Measurements from ENCODE around the gene TGFBR3. TPM values are rescaled to one million over a fixed set of nuclear protein-coding genes. Genes with fewer than 3 reads are reported as not detected.

The TGFBR3 gene
- total and polyA plus RNA-seq, 10 donors: 5.2 to 254 (median 166) TPM

DNA sequence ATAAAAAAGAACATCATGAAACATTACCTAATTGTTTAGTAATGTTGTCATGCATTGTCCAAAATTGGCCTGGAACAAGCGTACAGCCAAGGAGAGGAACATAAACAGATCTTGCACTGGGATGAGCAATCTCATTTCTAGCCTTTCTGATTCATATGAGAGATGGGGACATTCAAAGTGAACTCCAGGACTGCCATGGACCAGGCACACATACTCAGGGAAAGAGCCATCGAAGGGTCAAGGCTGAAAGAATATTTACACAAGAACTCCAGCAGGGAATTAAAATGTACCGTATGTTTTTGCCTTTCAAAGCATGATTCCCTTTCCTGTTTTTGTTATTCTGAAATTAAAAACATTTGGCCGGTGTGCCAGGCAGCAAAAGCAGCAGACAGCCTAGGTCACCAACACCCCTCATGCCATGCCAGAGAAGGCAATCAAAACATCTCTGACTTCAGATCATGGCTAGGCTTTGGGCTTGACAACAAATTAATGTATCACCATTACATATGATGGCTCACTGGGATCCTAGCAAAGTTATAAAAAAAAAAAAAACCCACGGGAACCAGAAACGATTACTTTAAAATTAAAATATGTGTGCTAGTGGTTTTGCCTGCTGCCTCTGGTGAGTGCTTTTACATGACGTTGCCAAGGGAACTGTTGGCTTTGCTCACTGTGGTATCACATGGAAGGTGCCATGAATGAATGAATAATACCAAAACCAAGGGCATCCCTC, 159.8 kb downstream of the TGFBR3 start:
- no peak overlapping the region for H3K4me3 ChIP-seq
- no peak for DNase-seq
- H3K27ac ChIP-seq: peak overlapping the region in 7 of 8 donors; percentile 3 to 60 (median 17)
- H3K4me1 ChIP-seq: peaks cover 2 to 29% (median 12%) of the 10 kb centered on the region in 6 donors
- no peaks in the 10 kb centered on the region for H3K27me3 ChIP-seq (replicated peaks in 1 of 7)
- 61 to 80% (median 71%) methylated on average over 7 of the region's 7 CpGs for WGBS, 5 donors
- intact Hi-C loops (cut with DNase I; ENCODE audit: low total_unique reads): no loop called here
- H3K9me3 ChIP-seq: no peaks in the 10 kb centered on the region
- H3K36me3 ChIP-seq: peaks cover 0 to 54% (median 14%) of the 10 kb centered on the region in 6 donors
- peak in 1 of 3 donors; percentile 64 for TF ChIP-seq POLR2AphosphoS5 (IDR thresholded peaks at IDR 0.05)
- no peak for TF ChIP-seq POLR2A (IDR thresholded peaks at IDR 0.05)

DNA sequence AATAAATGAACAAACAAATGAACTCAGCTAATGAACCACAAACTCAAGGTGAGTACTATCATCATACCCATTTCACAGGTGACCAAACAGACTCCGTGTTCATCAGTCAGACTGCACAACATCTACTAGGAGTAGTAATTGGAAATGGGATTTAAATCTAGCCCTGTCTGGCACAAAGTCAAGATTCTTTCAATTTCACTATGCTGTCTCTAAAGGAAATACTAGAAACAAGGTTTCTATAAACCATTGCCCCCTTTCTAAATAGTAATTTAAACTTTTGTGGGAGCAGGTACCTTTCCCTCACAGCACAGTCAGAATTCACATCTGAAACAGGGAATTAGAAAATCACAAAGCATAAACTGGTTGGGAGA, 160.3 kb downstream of the TGFBR3 start:
- H3K9me3 ChIP-seq: no peaks in the 10 kb centered on the region
- WGBS, 5 donors: 55 to 95% (median 59%) methylated on average over 1 of the region's 1 CpG
- DNase-seq: no peak
- intact Hi-C loops (cut with DNase I; ENCODE audit: low total_unique reads): no loop called here
- no peak overlapping the region for H3K4me3 ChIP-seq
- TF ChIP-seq, protein P1, sequence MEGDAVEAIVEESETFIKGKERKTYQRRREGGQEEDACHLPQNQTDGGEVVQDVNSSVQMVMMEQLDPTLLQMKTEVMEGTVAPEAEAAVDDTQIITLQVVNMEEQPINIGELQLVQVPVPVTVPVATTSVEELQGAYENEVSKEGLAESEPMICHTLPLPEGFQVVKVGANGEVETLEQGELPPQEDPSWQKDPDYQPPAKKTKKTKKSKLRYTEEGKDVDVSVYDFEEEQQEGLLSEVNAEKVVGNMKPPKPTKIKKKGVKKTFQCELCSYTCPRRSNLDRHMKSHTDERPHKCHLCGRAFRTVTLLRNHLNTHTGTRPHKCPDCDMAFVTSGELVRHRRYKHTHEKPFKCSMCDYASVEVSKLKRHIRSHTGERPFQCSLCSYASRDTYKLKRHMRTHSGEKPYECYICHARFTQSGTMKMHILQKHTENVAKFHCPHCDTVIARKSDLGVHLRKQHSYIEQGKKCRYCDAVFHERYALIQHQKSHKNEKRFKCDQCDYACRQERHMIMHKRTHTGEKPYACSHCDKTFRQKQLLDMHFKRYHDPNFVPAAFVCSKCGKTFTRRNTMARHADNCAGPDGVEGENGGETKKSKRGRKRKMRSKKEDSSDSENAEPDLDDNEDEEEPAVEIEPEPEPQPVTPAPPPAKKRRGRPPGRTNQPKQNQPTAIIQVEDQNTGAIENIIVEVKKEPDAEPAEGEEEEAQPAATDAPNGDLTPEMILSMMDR (IDR thresholded peaks at IDR 0.05 in 8 of 11, conservative IDR thresholded peaks at IDR 0.05 in 3 of 11): no peak
- TF ChIP-seq POLR2A (IDR thresholded peaks at IDR 0.05): no peak
- TF ChIP-seq POLR2AphosphoS5 (IDR thresholded peaks at IDR 0.05): no peak
- peaks cover 0 to 23% (median 8%) of the 10 kb centered on the region in 6 donors for H3K4me1 ChIP-seq
- peaks cover 0 to 60% (median 14%) of the 10 kb centered on the region in 6 donors for H3K36me3 ChIP-seq
- peak overlapping the region in 4 of 8 donors; percentile 13 to 60 (median 50) for H3K27ac ChIP-seq
- no peaks in the 10 kb centered on the region for H3K27me3 ChIP-seq (replicated peaks in 1 of 7)

DNA sequence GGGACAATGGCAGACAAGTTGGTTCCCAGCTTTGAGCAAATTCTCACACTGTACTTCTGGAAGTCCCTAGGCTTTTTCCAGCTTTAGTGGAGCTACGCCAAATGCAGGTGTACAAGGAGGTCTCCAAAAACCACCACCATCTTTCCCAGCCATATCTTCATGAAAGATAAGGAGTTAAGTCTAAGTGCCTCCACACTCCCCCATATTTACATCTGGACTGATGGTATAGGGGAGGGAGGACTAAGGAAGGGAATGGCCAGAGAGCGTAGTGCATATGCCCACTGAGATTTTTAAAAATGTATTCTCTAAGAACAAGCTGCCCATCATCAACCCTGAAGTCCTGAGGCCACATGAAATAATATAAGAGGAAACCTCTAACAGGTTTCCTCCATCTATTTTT, 161.3 kb downstream of the TGFBR3 start:
- TF ChIP-seq POLR2AphosphoS5 (IDR thresholded peaks at IDR 0.05) (no peak), POLR2A (IDR thresholded peaks at IDR 0.05) (no peak)
- TF ChIP-seq, protein P1 (IDR thresholded peaks at IDR 0.05 in 8 of 11, conservative IDR thresholded peaks at IDR 0.05 in 3 of 11): no peak
- WGBS, 5 donors: 50 to 96% (median 74%) methylated on average over 2 of the region's 2 CpGs
- no peaks in the 10 kb centered on the region for H3K9me3 ChIP-seq
- intact Hi-C loops (cut with DNase I; ENCODE audit: low total_unique reads): no loop called here
- no peak overlapping the region for H3K4me3 ChIP-seq
- H3K4me1 ChIP-seq: peaks cover 0 to 16% (median 3%) of the 10 kb centered on the region in 6 donors
- peak overlapping the region in 3 of 8 donors; percentile 20 to 60 (median 49) for H3K27ac ChIP-seq
- H3K27me3 ChIP-seq (replicated peaks in 1 of 7): no peaks in the 10 kb centered on the region
- DNase-seq: no peak
- H3K36me3 ChIP-seq: peaks cover 0 to 63% (median 22%) of the 10 kb centered on the region in 6 donors

DNA sequence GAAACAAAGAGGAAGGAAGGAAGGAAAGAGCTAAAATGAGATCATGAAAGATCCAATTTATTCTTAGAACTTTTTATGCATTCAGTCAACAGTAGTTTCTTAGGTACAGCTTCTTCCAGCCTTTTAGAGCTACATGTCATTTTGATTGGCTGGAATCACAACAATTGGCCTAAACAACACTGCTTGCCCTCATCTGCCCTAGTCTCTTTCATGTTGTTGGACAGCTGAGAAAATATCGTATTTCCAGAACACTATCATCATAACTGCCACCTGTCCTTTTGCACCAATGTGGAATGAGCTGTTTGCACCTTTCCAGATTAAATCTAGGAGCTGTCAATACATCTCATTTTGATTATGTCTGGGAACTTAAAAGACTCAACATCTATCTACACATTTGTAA, 161.7 kb downstream of the TGFBR3 start:
- DNase-seq: no peak
- intact Hi-C loops (cut with DNase I; ENCODE audit: low total_unique reads): no loop called here
- Histone ChIP-seq H3K4me1 (peaks cover 0 to 16% (median 3%) of the 10 kb centered on the region in 6 donors), H3K4me3 (no peak overlapping the region), H3K36me3 (peaks cover 0 to 63% (median 22%) of the 10 kb centered on the region in 6 donors), H3K27ac (peak overlapping the region in 2 of 8 donors; percentile 20 to 60), H3K9me3 (no peaks in the 10 kb centered on the region), H3K27me3 (replicated peaks in 1 of 7) (no peaks in the 10 kb centered on the region)
- WGBS, 5 donors: 71 to 92% (median 86%) methylated on average over 1 of the region's 1 CpG
- no peak for TF ChIP-seq POLR2AphosphoS5 (IDR thresholded peaks at IDR 0.05)
- no peak for TF ChIP-seq POLR2A (IDR thresholded peaks at IDR 0.05)

DNA sequence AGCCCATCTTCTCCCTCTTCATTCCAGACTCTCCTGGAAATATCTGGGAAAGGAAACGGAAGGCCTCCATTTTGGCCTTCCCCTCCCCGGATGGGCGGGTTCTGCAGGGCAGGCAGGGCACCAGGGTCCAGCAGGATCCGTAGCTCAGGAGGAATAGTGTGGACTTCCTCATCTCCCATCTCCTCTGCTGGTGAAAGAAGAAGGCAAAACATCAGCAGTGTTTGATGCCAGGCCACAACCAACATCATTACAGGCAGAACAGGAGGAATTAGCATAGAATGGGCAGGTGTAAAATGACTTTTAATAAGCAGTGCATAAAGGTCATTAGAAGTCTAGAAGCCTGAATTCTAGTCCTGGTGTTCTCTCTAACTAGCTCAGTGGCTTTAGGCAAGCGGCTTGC, 165.9 kb downstream of the TGFBR3 start:
- peak in 2 of 3 donors; percentile 46 to 74 for TF ChIP-seq POLR2AphosphoS5 (IDR thresholded peaks at IDR 0.05)
- TF ChIP-seq, protein P1 (IDR thresholded peaks at IDR 0.05 in 8 of 11, conservative IDR thresholded peaks at IDR 0.05 in 3 of 11): no peak
- peak overlapping the region in 7 of 8 donors; percentile 1 to 60 (median 13) for H3K27ac ChIP-seq
- 63 to 85% (median 75%) methylated on average over 5 of the region's 5 CpGs for WGBS, 5 donors
- H3K36me3 ChIP-seq: peaks cover 0 to 83% (median 32%) of the 10 kb centered on the region in 6 donors
- no peaks in the 10 kb centered on the region for H3K27me3 ChIP-seq (replicated peaks in 1 of 7)
- H3K9me3 ChIP-seq: no peaks in the 10 kb centered on the region
- DNase-seq: no peak
- H3K4me3 ChIP-seq: no peak overlapping the region
- H3K4me1 ChIP-seq: peaks cover 0 to 8% (median under 1%) of the 10 kb centered on the region in 6 donors
- intact Hi-C loops (cut with DNase I; ENCODE audit: low total_unique reads): no loop called here
